ENCODE results near the gene AOPEP.

DNA sequence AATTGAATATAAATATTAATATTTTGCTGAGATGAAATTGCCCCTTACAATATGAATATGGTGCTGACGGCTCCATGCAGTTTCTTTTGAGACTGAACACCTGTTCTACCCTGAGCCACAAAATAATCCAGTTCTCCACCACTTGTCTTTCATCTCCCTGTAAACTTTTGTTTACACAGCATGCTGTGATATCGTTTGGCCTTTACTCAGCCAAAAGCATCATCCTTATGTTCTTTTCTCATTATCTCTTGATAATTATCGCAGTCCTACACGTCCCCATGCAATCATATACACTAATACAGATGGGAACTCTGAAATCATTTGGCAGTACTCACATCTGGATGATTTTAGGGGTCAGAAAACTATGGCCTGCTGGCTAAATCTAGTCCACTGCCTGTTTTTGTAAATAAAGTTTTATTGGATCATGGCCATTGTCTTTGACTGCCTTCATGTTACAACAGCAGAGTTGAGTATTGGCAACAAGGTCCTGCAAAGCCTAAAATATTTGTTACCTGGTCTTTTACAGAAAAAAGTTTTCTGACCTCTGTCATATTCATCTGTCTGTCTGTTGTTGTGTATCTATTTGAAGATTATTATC is 53.3 kb downstream of the AOPEP start:
- TF ChIP-seq POLR2A (IDR thresholded peaks at IDR 0.05; ENCODE audit: low read length) = no peak
- TF ChIP-seq RFX5 (IDR thresholded peaks at IDR 0.05) = no peak
- no peak for TF ChIP-seq BHLHE40 (IDR thresholded peaks at IDR 0.05; ENCODE audit: low read depth, low read length)
- TF ChIP-seq MYC (IDR thresholded peaks at IDR 0.05; ENCODE audit: borderline replicate concordance, low read length) = no peak
- TF ChIP-seq, protein P1, sequence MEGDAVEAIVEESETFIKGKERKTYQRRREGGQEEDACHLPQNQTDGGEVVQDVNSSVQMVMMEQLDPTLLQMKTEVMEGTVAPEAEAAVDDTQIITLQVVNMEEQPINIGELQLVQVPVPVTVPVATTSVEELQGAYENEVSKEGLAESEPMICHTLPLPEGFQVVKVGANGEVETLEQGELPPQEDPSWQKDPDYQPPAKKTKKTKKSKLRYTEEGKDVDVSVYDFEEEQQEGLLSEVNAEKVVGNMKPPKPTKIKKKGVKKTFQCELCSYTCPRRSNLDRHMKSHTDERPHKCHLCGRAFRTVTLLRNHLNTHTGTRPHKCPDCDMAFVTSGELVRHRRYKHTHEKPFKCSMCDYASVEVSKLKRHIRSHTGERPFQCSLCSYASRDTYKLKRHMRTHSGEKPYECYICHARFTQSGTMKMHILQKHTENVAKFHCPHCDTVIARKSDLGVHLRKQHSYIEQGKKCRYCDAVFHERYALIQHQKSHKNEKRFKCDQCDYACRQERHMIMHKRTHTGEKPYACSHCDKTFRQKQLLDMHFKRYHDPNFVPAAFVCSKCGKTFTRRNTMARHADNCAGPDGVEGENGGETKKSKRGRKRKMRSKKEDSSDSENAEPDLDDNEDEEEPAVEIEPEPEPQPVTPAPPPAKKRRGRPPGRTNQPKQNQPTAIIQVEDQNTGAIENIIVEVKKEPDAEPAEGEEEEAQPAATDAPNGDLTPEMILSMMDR (IDR thresholded peaks at IDR 0.05) = no peak
- no peak for TF ChIP-seq CEBPB (IDR thresholded peaks at IDR 0.05)
- TF ChIP-seq, protein P2, sequence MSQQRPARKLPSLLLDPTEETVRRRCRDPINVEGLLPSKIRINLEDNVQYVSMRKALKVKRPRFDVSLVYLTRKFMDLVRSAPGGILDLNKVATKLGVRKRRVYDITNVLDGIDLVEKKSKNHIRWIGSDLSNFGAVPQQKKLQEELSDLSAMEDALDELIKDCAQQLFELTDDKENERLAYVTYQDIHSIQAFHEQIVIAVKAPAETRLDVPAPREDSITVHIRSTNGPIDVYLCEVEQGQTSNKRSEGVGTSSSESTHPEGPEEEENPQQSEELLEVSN (IDR thresholded peaks at IDR 0.05; ENCODE audit: borderline replicate concordance, low read depth) = no peak
- no peak for TF ChIP-seq POLR2AphosphoS2 (conservative IDR thresholded peaks at IDR 0.05; ENCODE audit: low read length)
- no peak for TF ChIP-seq MAZ (IDR thresholded peaks at IDR 0.05; ENCODE audit: borderline replicate concordance, low read depth, low read length)
- no peak for TF ChIP-seq EP300 (IDR thresholded peaks at IDR 0.05)
- TF ChIP-seq MAFK (IDR thresholded peaks at IDR 0.05; ENCODE audit: partially characterized antibody) = no peak
- no peak for TF ChIP-seq ESRRA (IDR thresholded peaks at IDR 0.05; ENCODE audit: borderline replicate concordance, low read length)
- no peak for TF ChIP-seq KDM1A (IDR thresholded peaks at IDR 0.05; ENCODE audit: low read depth)
